Thyroid gland (tissue), 4 donors: ENCODE results near the gene TSHZ2. TPM values are rescaled to one million over a fixed set of nuclear protein-coding genes. Genes with fewer than 3 reads are reported as not detected.

Source experiments
- DNase-seq, 2 donors: peaks; one replicate each; pipeline ENCODE4 v3.0.0-alpha.2; 2019
- H3K27ac ChIP-seq, 3 donors: fragments of 200-600 bp; sonication (generic); 1 replicate in 2 of 3; 2 replicates in 1 of 3; pipeline ENCODE4 v1.5.1; 2016 to 2019; ENCODE audit warnings: mild to moderate bottlenecking in 1 of 3, moderate library complexity in 1 of 3
- H3K27me3 ChIP-seq: fragments of 200-600 bp; sonication (generic); one replicate; pipeline ENCODE4 v1.5.1; 2019
- H3K36me3 ChIP-seq, 2 donors: fragments of 200-600 bp; sonication (generic); one replicate each; pipeline ENCODE4 v1.5.1; 2016 to 2019
- H3K4me1 ChIP-seq, 2 donors: fragments of 200-600 bp; sonication (generic); one replicate each; pipeline ENCODE4 v1.5.1; 2017 to 2019
- H3K4me3 ChIP-seq, 3 donors: fragments of 200-600 bp; sonication (generic); replicated peaks in 1 of 3; 1 replicate in 2 of 3; 2 replicates in 1 of 3; pipeline ENCODE4 v1.5.1; 2016; ENCODE audit warnings: mild to moderate bottlenecking in 1 of 3
- H3K9me3 ChIP-seq: fragments of 200-600 bp; sonication (generic); one replicate; pipeline ENCODE4 v1.5.1; 2017
- CTCF ChIP-seq, 6 experiments: fragments of 200-600 bp in 3 of 6; fragments of 450-650 bp in 3 of 6; sonication (generic) in 3 of 6; IDR thresholded peaks; one replicate each; pipeline ENCODE4 v1.5.1; 2016 to 2019; ENCODE audit warnings: antibody characterized with exemption in 6 of 6, mild to moderate bottlenecking in 2 of 6, inconsistent platforms in 1 of 6, moderate library complexity in 1 of 6
- POLR2A ChIP-seq, 2 donors: fragments of 450-650 bp; IDR thresholded peaks; one replicate each; pipeline ENCODE4 v1.6.1; 2017; ENCODE audit warnings: antibody characterized with exemption in 2 of 2, mild to moderate bottlenecking in 2 of 2, moderate library complexity in 1 of 2
- WGBS, 2 donors: methylation state at CpG; one replicate each; pipeline ENCODE4 v1.1.5; 2017; 5-methylcytosine and 5-hydroxymethylcytosine counted together
- intact Hi-C: fragments of 100-400 bp; cut with DNase I; formaldehyde crosslinking; loops from one replicate; pipeline ENCODE4 v1.15.1; 2023
- total RNA-seq, 4 donors: library from RNA; depleted of rRNA; stranded (reverse); fragments of >200 nt; gene quantifications; one replicate each; pipeline ENCODE4 v1.2.3, GENCODE V29; 2016

The TSHZ2 gene
- total RNA-seq, 4 donors from 2014 or later = 11.0 to 27.9 (median 14.0) TPM

DNA sequence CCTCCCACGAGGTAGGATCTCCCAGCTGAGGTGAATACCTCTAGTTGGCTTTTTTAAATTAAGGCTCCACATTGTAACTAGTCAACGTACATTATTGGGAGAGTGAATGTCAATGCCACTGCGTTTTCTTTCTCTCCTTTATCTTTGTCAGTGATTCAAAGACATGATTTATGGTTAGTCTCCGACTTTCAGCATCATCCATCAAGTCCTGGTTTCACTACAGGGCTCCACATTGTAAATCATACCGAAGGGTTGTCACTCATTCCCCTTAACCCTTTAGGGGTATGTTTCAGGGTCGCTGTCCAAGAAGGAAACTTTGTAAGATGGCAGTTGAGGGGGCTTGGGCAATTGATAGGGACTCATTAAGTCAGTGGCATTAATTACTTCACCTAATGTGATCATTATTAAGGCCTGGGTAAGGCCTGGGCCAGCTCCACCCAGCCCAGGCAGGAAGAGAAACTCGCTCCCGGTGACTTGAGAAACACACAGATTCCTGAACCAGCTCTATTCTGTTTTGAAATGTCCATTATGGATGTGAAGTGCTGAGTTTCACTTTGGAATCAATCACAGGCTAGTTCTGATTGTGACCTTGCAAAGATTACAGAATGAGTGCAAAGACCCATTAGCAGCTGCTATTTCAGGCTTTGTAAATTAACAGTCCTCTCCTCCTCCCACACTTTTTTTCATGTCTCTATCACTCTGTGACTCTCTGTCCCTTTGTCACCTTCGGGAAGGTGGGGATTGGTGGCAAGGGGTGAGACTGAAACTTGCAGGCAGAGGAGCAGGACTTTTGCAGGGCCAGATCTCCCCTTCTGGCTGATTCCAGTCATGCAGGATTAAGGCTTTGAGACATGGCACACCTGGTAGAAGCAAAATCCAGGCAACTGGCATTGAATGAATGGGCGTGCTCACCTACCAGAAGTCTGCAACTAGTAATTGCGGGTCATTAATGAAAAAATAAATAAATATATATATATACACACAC lies 222.4 kb downstream of the TSHZ2 start:
- H3K36me3 ChIP-seq = no peaks in the 10 kb centered on the region

DNA sequence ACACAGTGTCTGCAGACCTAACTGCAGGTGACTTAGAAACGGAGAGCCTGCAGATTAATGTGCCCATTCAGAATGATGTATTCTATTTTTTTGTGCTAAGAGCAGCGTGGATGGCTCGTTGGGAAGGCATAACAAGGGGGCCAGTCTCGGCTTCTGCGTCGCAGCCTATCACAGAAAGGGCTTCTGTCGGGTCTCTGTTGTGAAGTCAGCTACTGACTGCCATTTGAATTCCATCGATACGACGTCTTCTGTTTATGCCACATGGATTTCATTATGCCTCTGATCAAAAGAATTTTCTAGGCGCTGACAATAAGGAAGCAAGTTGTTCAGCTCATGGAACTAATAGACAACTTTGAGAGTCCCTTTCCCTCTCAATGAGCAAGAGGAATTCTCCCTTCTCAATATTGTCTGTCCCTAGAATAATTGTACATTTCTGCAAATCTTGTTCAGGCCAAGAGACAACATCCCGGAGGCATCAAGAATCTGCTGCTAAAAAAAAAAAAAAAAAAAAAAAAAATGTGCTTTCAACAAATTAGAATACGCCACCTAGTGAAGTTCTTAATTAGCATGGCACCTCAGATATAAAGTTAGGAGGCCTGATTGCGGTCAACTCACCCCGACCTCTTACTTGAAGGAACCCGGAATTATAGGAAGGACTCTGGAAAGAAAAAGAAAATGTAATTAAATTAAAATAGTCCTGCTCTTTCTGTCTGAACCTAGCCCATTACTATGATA lies 223.9 kb downstream of the TSHZ2 start:
- H3K4me3 ChIP-seq = no peak overlapping the region
- H3K36me3 ChIP-seq = no peaks in the 10 kb centered on the region
- H3K4me1 ChIP-seq = no peaks in the 10 kb centered on the region
- intact Hi-C loops = no loop called here
- DNase-seq = no peak
- no peaks in the 10 kb centered on the region for H3K27me3 ChIP-seq
- no peak for TF ChIP-seq CTCF (IDR thresholded peaks at IDR 0.05)
- TF ChIP-seq POLR2A (IDR thresholded peaks at IDR 0.05) = no peak
- H3K27ac ChIP-seq = no peak overlapping the region
- no peaks in the 10 kb centered on the region for H3K9me3 ChIP-seq
- 58% methylated on average over 16 of the region's 16 CpGs for WGBS, 2 donors

More for the DNA sequence above, 222.4 kb downstream of the TSHZ2 start:
- Histone ChIP-seq H3K9me3 (no peaks in the 10 kb centered on the region), H3K4me3 (no peak overlapping the region), H3K4me1 (no peaks in the 10 kb centered on the region), H3K27me3 (no peaks in the 10 kb centered on the region), H3K27ac (no peak overlapping the region)
- 71% methylated on average over 11 of the region's 11 CpGs for WGBS, 2 donors
- intact Hi-C loops = no loop called here
- no peak for DNase-seq
- TF ChIP-seq POLR2A (IDR thresholded peaks at IDR 0.05) = no peak
- TF ChIP-seq CTCF (IDR thresholded peaks at IDR 0.05) = no peak

DNA sequence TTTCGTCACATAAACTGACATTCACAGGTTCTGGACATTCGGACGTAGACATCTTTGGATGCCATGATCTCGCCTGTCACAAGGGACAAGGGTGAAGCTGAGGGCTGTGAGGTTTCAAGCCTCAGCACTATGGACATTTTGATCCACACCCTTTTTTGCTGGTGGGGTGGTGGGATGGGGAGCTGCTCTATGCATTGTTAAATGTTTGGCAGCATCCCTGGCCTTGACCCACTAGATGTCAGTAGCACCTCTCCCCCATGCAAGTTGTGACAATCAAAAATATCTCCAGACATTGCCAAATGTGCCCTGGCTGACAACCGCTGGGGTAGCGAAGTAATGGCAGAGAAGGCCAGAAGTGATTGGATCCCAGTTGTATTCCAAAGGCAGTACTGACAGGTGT lies 229.4 kb downstream of the TSHZ2 start:
- no peaks in the 10 kb centered on the region for H3K9me3 ChIP-seq
- H3K4me3 ChIP-seq = no peak overlapping the region
- H3K27ac ChIP-seq = no peak overlapping the region
- DNase-seq = no peak
- intact Hi-C loops = no loop called here
- H3K4me1 ChIP-seq = no peaks in the 10 kb centered on the region
- WGBS, 2 donors = 86 to 95% methylated on average over 6 of the region's 6 CpGs
- TF ChIP-seq POLR2A (IDR thresholded peaks at IDR 0.05) (no peak), CTCF (IDR thresholded peaks at IDR 0.05) (no peak)
- no peaks in the 10 kb centered on the region for H3K36me3 ChIP-seq
- H3K27me3 ChIP-seq = no peaks in the 10 kb centered on the region

DNA sequence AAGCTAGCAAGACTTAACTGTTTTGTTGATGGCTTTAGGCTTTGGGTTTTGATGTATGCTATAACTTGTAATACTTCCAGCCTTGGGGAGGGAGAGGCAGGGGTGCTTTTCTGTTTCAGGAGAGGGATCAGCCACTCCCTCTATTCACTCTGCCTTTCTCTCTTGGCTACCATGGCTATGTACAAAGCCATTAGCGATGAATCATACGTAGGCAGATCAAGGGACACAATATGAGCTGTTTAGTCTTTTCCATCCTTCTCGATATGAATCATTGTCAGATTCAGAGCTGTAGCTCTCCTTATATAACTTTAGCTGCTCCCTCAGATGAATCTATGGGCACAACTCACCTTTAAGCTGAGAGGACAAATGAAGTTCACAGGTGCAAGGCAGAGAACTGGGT lies 230.6 kb downstream of the TSHZ2 start:
- 75 to 87% methylated on average over 3 of the region's 3 CpGs for WGBS, 2 donors
- H3K9me3 ChIP-seq = no peaks in the 10 kb centered on the region
- H3K36me3 ChIP-seq = no peaks in the 10 kb centered on the region
- intact Hi-C loops = no loop called here
- no peak for DNase-seq
- H3K27ac ChIP-seq = no peak overlapping the region
- no peak overlapping the region for H3K4me3 ChIP-seq
- no peak for TF ChIP-seq POLR2A (IDR thresholded peaks at IDR 0.05)
- TF ChIP-seq CTCF (IDR thresholded peaks at IDR 0.05) = no peak
- no peaks in the 10 kb centered on the region for H3K4me1 ChIP-seq
- H3K27me3 ChIP-seq = no peaks in the 10 kb centered on the region

DNA sequence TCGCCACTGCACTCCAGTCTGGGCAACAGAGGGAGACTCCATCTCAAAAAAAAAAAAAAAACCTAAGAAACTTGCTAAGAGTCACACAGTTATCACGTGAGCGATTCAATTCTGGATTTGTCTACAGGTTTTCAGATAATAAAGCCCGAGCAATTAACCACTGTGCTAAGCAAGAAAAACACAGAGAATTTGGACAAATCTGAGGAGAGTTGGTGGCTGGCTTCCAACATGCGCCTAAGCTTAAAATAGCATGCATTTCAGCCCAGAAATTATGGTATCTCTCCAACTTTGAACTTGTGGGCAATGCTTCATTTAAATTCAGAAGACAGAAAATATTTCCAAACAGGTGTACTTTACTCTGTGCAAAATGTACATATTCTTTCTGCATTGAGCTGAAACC lies 232.9 kb downstream of the TSHZ2 start:
- peak; percentile 7 to 10 for DNase-seq
- no peak for TF ChIP-seq POLR2A (IDR thresholded peaks at IDR 0.05)
- no peak for TF ChIP-seq CTCF (IDR thresholded peaks at IDR 0.05)
- WGBS, 2 donors = 55 to 57% methylated on average over 5 of the region's 5 CpGs

More for the DNA sequence above, 232.9 kb downstream of the TSHZ2 start:
- H3K4me1 ChIP-seq = no peaks in the 10 kb centered on the region
- no peaks in the 10 kb centered on the region for H3K9me3 ChIP-seq
- H3K27me3 ChIP-seq = no peaks in the 10 kb centered on the region
- no peak overlapping the region for H3K27ac ChIP-seq
- intact Hi-C loops = no loop called here
- H3K36me3 ChIP-seq = no peaks in the 10 kb centered on the region
- no peak overlapping the region for H3K4me3 ChIP-seq
